Measurements from ENCODE around the gene SLC35F1.

Gene SLC35F1

GRCh38 chr6:118097576-118097975 lies 190.5 kb downstream of the SLC35F1 start:
- no peak for ATAC-seq

GRCh38 chr6:118100717-118101116 lies 193.7 kb downstream of the SLC35F1 start:
- no peak for ATAC-seq
- no peak for TF ChIP-seq ESRRG (CRISPR knock-in tag; IDR thresholded peaks at IDR 0.05)
- no peak for TF ChIP-seq ZFP3 (CRISPR knock-in tag; IDR thresholded peaks at IDR 0.05)
- no peak for TF ChIP-seq OSR1 (CRISPR knock-in tag; IDR thresholded peaks at IDR 0.05)
- no peak for TF ChIP-seq ZFP30 (CRISPR knock-in tag; IDR thresholded peaks at IDR 0.05)
- no peak for TF ChIP-seq BACH2 (CRISPR knock-in tag; IDR thresholded peaks at IDR 0.05; ENCODE audit: borderline replicate concordance)
- no peak for TF ChIP-seq ZC3H10 (CRISPR knock-in tag; IDR thresholded peaks at IDR 0.05)
- TF ChIP-seq ZNF565 (CRISPR knock-in tag; conservative IDR thresholded peaks at IDR 0.05; ENCODE audit: low read depth), result no peak
- TF ChIP-seq ISL1 (CRISPR knock-in tag; IDR thresholded peaks at IDR 0.05), result no peak
- no peak for TF ChIP-seq TCF4 (CRISPR knock-in tag; IDR thresholded peaks at IDR 0.05; ENCODE audit: borderline replicate concordance)
- TF ChIP-seq RARB (CRISPR knock-in tag; IDR thresholded peaks at IDR 0.05), result no peak
- TF ChIP-seq ZNF70 (CRISPR knock-in tag; IDR thresholded peaks at IDR 0.05), result no peak
- TF ChIP-seq ARNTL (CRISPR knock-in tag; IDR thresholded peaks at IDR 0.05; ENCODE audit: borderline replicate concordance, low read depth), result no peak
- no peak for TF ChIP-seq CSDC2 (CRISPR knock-in tag; IDR thresholded peaks at IDR 0.05)
- no peak for TF ChIP-seq GLIS3 (CRISPR knock-in tag; IDR thresholded peaks at IDR 0.05)
- no peak for TF ChIP-seq PATZ1 (CRISPR knock-in tag; IDR thresholded peaks at IDR 0.05; ENCODE audit: borderline replicate concordance)
- TF ChIP-seq CREB5 (CRISPR knock-in tag; IDR thresholded peaks at IDR 0.05; ENCODE audit: low read depth), result no peak
- TF ChIP-seq ZNF8 (CRISPR knock-in tag; IDR thresholded peaks at IDR 0.05), result no peak

More at GRCh38 chr6:118097576-118097975, 190.5 kb downstream of the SLC35F1 start:
- TF ChIP-seq PPARA (CRISPR knock-in tag; IDR thresholded peaks at IDR 0.05; ENCODE audit: borderline replicate concordance), result no peak
- no peak for TF ChIP-seq GLIS3 (CRISPR knock-in tag; IDR thresholded peaks at IDR 0.05)
- no peak for TF ChIP-seq ZNF70 (CRISPR knock-in tag; IDR thresholded peaks at IDR 0.05)

- ATAC-seq, result no peak
- no peak for TF ChIP-seq TCF4 (CRISPR knock-in tag; IDR thresholded peaks at IDR 0.05; ENCODE audit: borderline replicate concordance)
- TF ChIP-seq ZFP30 (CRISPR knock-in tag; IDR thresholded peaks at IDR 0.05), result no peak
- no peak for TF ChIP-seq GLIS3 (CRISPR knock-in tag; IDR thresholded peaks at IDR 0.05)
- TF ChIP-seq TSHZ2 (CRISPR knock-in tag; IDR thresholded peaks at IDR 0.05), result no peak
- no peak for TF ChIP-seq PPARA (CRISPR knock-in tag; IDR thresholded peaks at IDR 0.05; ENCODE audit: borderline replicate concordance)
- no peak for TF ChIP-seq RARB (CRISPR knock-in tag; IDR thresholded peaks at IDR 0.05)
- TF ChIP-seq ARNTL (CRISPR knock-in tag; IDR thresholded peaks at IDR 0.05; ENCODE audit: borderline replicate concordance, low read depth), result no peak
- TF ChIP-seq ZC3H10 (CRISPR knock-in tag; IDR thresholded peaks at IDR 0.05), result no peak
- no peak for TF ChIP-seq CSRNP3 (CRISPR knock-in tag; IDR thresholded peaks at IDR 0.05)
- no peak for TF ChIP-seq ZNF8 (CRISPR knock-in tag; IDR thresholded peaks at IDR 0.05)
- TF ChIP-seq ESRRG (CRISPR knock-in tag; IDR thresholded peaks at IDR 0.05), result no peak
- TF ChIP-seq BACH2 (CRISPR knock-in tag; IDR thresholded peaks at IDR 0.05; ENCODE audit: borderline replicate concordance), result no peak
- TF ChIP-seq TOX (CRISPR knock-in tag; IDR thresholded peaks at IDR 0.05; ENCODE audit: borderline replicate concordance), result no peak
- no peak for TF ChIP-seq SNAI2 (CRISPR knock-in tag; IDR thresholded peaks at IDR 0.05)
- no peak for TF ChIP-seq CSDC2 (CRISPR knock-in tag; IDR thresholded peaks at IDR 0.05)
- no peak for TF ChIP-seq ISL1 (CRISPR knock-in tag; IDR thresholded peaks at IDR 0.05)
- TF ChIP-seq CREB5 (CRISPR knock-in tag; IDR thresholded peaks at IDR 0.05; ENCODE audit: low read depth), result no peak
- no peak for TF ChIP-seq POU6F1 (CRISPR knock-in tag; IDR thresholded peaks at IDR 0.05; ENCODE audit: borderline replicate concordance, low read depth)
- TF ChIP-seq ZFP3 (CRISPR knock-in tag; IDR thresholded peaks at IDR 0.05), result no peak
- TF ChIP-seq ZNF565 (CRISPR knock-in tag; conservative IDR thresholded peaks at IDR 0.05; ENCODE audit: low read depth), result no peak
These were observed 194.2 kb downstream of the SLC35F1 start for GRCh38 chr6:118101220-118101619.
